CD8-positive, alpha-beta memory T cell (primary cell): ENCODE data around the gene ALG5. TPM values are rescaled to one million over a fixed set of nuclear protein-coding genes. Genes with fewer than 3 reads are reported as not detected.

Experiments used
- CTCF ChIA-PET: fragments of 350-600 bp; sonication (Branson Sonifier 250); formaldehyde crosslinking; loops from one replicate; lab custom pipeline; 2021; ENCODE audit warnings: antibody characterized with exemption; lab: Charles Lee
- POLR2A ChIA-PET: fragments of 350-600 bp; sonication (Branson Sonifier 250); formaldehyde crosslinking; loops from one replicate; lab custom pipeline; 2021; ENCODE audit warnings: antibody characterized with exemption; lab: Charles Lee
- DNase-seq, 5 donors: peaks; one replicate each; pipeline versions ENCODE4 v3.0.0 to v3.0.0-alpha.2; 2020 to 2022; ENCODE audit warnings: mixed read lengths in 1 of 5
- H3K27ac ChIP-seq: one replicate; pipeline ENCODE4 v1.7.0; 2013; ENCODE audit warnings: low read depth, mild to moderate bottlenecking, low read length, moderate library complexity
- H3K27me3 ChIP-seq: 2 replicates; pipeline ENCODE4 v1.7.0; 2013; ENCODE audit warnings: low read length, mild to moderate bottlenecking; ENCODE audit not compliant: insufficient read depth, poor library complexity, severe bottlenecking
- H3K36me3 ChIP-seq: 2 replicates; pipeline ENCODE4 v1.7.0; 2013; ENCODE audit warnings: mild to moderate bottlenecking, low read length, moderate library complexity; ENCODE audit not compliant: insufficient read depth
- H3K4me1 ChIP-seq: 2 replicates; pipeline ENCODE4 v1.7.0; 2013; ENCODE audit warnings: mild to moderate bottlenecking, low read length, moderate library complexity; ENCODE audit not compliant: insufficient read depth
- H3K4me3 ChIP-seq: 2 replicates; pipeline ENCODE4 v1.7.0; 2013; ENCODE audit warnings: mild to moderate bottlenecking, low read length
- H3K9me3 ChIP-seq: 2 replicates; pipeline ENCODE4 v1.7.0; 2013; ENCODE audit warnings: mild to moderate bottlenecking, low read length
- H3K27ac Mint-ChIP-seq, 8 donors: one replicate each; pipeline ENCODE4 v1.8.0; 2020 to 2021; ENCODE audit warnings: mixed read lengths in 8 of 8, mild to moderate bottlenecking in 6 of 8, inconsistent platforms in 3 of 8, moderate library complexity in 3 of 8
- H3K27me3 Mint-ChIP-seq, 2 donors: one replicate each; pipeline ENCODE4 v1.8.0; 2020 to 2021; ENCODE audit warnings: mixed read lengths in 2 of 2, mild to moderate bottlenecking in 1 of 2, moderate library complexity in 1 of 2
- H3K36me3 Mint-ChIP-seq, 3 donors: one replicate each; pipeline ENCODE4 v1.8.0; 2020 to 2021; ENCODE audit warnings: mixed read lengths in 3 of 3, inconsistent platforms in 1 of 3, mild to moderate bottlenecking in 1 of 3
- H3K4me1 Mint-ChIP-seq, 3 donors: one replicate each; pipeline ENCODE4 v1.8.0; 2020 to 2021; ENCODE audit warnings: mixed read lengths in 3 of 3, inconsistent platforms in 1 of 3, mild to moderate bottlenecking in 1 of 3
- H3K4me3 Mint-ChIP-seq, 7 donors: one replicate each; pipeline ENCODE4 v1.8.0; 2020 to 2021; ENCODE audit warnings: mixed read lengths in 7 of 7, mild to moderate bottlenecking in 6 of 7, moderate library complexity in 4 of 7, inconsistent platforms in 2 of 7
- H3K9me3 Mint-ChIP-seq, 5 donors: one replicate each; pipeline ENCODE4 v1.8.0; 2020 to 2022; ENCODE audit warnings: mixed read lengths in 5 of 5, mild to moderate bottlenecking in 3 of 5, moderate library complexity in 2 of 5, inconsistent platforms in 1 of 5
- polyA plus RNA-seq: library from polyadenylated mRNA; unstranded; fragments of 300-500 nt; fragmentation: Illumina TruSeq; gene quantifications from one replicate; pipeline ENCODE4 v1.2.3, GENCODE V29; 2021
- total RNA-seq, 2 experiments: library from RNA; stranded (reverse); gene quantifications; one replicate each; pipeline ENCODE4 v1.2.3, GENCODE V29; 2021

The ALG5 gene
- total and polyA plus RNA-seq, 3 experiments from 2014 or later, result 46.0 to 85.0 (median 47.9) TPM

DNA sequence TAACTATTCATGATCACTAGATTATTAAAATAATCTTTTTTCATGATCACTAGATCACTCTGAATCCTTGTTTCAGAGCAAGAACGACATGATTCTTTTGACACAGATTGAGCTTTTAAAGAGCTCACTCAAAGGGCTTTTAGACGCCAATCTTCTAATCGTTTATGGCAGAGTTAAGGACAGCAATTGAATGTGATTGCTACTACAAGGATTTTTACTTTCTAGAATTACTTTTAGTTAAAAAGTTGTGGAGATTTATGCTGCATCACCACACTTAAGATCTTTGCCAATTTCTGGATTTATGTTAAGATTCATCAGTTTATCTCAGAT, 2.7 kb upstream of the ALG5 start:
- Histone ChIP-seq H3K4me3 (no peak overlapping the region), H3K4me1 (peaks cover 22% of the 10 kb centered on the region), H3K27me3 (no peaks in the 10 kb centered on the region), H3K36me3 (peaks cover 19% of the 10 kb centered on the region), H3K9me3 (no peaks in the 10 kb centered on the region), H3K27ac (no peak overlapping the region)
- Mint-ChIP-seq H3K9me3 (peaks cover 0 to 7% (median 0%) of the 10 kb centered on the region in 5 donors), H3K4me1 (peaks cover 35 to 38% (median 36%) of the 10 kb centered on the region in 3 donors), H3K27ac (peak overlapping the region in 7 of 8 donors; percentile 30 to 100 (median 99)), H3K36me3 (peaks cover 0 to 59% (median 4%) of the 10 kb centered on the region in 3 donors), H3K4me3 (peak overlapping the region; percentile 92 to 100 (median 98)), H3K27me3 (peaks cover 0 to 14% of the 10 kb centered on the region in 2 donors)
- no peak for DNase-seq
- CTCF ChIA-PET, result interaction anchor here (1.3 to 1.7 kb wide), 2 partner anchors 28 to 55 kb away, joined by 3 to 4 read pairs; no protein-coding TSS in a partner anchor
- POLR2A ChIA-PET, result no interaction called here

DNA sequence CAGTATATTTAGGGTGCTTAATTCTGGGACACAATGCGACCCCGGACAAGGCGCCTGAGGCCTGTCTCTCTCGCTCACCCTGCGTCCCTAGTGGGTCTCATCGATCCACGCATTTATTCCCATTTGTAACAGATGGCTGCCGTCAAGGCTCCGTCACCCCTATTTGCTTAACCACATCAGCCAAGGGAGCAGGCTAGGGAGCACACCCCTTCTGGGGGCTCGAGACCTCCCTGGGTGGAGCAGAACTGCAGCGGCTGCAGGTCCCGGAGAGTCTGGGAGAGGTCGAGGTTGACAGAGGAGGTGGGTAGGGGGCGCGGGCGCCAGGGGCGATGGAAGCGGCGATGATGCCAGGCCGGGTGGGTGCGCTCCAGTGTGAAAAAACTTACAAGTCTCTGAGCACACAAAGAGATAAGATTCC, 507 bp downstream of the ALG5 start:
- H3K27ac ChIP-seq, result peak overlapping the region; percentile 95
- CTCF ChIA-PET, result interaction anchor here (1.2 to 2.2 kb wide), 3 partner anchors 13 to 16 kb away, joined by 3 to 11 read pairs (median 6); no protein-coding TSS in a partner anchor
- H3K27ac Mint-ChIP-seq, result peak overlapping the region; percentile 96 to 100 (median 100)
- peaks cover 22% of the 10 kb centered on the region for H3K4me1 ChIP-seq
- H3K4me3 Mint-ChIP-seq, result peak overlapping the region; percentile 92 to 100 (median 98)
- peaks cover 13% of the 10 kb centered on the region for H3K36me3 ChIP-seq
- no peaks in the 10 kb centered on the region for H3K9me3 ChIP-seq
- H3K36me3 Mint-ChIP-seq, result peaks cover 0 to 54% (median 6%) of the 10 kb centered on the region in 3 donors
- peak overlapping the region; percentile 95 for H3K4me3 ChIP-seq
- no peaks in the 10 kb centered on the region for H3K27me3 ChIP-seq
- peaks cover 45 to 49% (median 47%) of the 10 kb centered on the region in 3 donors for H3K4me1 Mint-ChIP-seq
- DNase-seq, result peak in 2 of 5 donors; percentile 3 to 56
- POLR2A ChIA-PET, result interaction anchor here (0.5 kb wide), 1 partner anchor 25 kb away, joined by 3 read pairs; no protein-coding TSS in a partner anchor
- H3K27me3 Mint-ChIP-seq, result peaks cover 0 to 14% of the 10 kb centered on the region in 2 donors
- H3K9me3 Mint-ChIP-seq, result peaks cover 0 to 7% (median 0%) of the 10 kb centered on the region in 5 donors

DNA sequence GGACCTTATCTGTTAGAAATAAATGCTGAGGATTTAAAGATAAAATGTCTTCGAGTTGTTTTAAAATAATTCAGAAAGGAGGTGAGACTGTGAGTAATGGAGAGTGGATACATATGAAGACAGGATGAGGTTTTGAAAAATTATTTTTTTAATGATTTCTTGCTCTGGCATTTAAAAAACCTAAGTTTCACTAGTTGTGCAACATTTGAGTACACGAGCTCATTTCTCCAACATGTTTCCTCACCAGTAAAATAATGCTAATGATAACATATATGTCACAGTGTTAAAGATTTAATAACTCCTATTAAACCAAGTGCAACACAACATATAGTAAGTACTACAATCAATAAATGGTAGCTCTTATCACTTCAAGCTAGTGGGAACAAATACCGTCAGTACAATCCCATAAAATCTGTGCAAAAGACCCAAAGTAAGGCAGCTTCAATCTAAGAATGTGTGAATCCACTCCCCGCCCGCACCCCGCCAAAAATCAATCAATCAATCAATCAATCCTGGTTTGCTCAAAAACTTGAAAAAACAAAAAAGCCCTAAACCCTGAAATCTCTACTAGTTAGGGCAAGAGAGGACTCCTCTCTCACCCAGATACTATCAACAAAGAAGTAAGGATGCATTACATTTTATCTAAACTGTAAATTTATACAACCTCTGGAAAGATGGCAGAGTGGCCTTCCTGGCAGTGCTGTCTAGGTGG, 1.3 kb downstream of the ALG5 start:
- peak overlapping the region; percentile 92 to 100 (median 98) for H3K4me3 Mint-ChIP-seq
- Histone ChIP-seq H3K4me3 (peak overlapping the region; percentile 95), H3K9me3 (no peaks in the 10 kb centered on the region), H3K27me3 (no peaks in the 10 kb centered on the region), H3K36me3 (peaks cover 13% of the 10 kb centered on the region), H3K4me1 (peaks cover 22% of the 10 kb centered on the region), H3K27ac (peak overlapping the region; percentile 95)
- no peak for DNase-seq
- H3K27me3 Mint-ChIP-seq, result peaks cover 0 to 14% of the 10 kb centered on the region in 2 donors
- peaks cover 45 to 49% (median 47%) of the 10 kb centered on the region in 3 donors for H3K4me1 Mint-ChIP-seq
- H3K9me3 Mint-ChIP-seq, result peaks cover 0 to 7% (median 0%) of the 10 kb centered on the region in 5 donors
- POLR2A ChIA-PET, result no interaction called here
- H3K27ac Mint-ChIP-seq, result peak overlapping the region; percentile 90 to 100 (median 100)
- CTCF ChIA-PET, result interaction anchor here (1.2 kb wide), 1 partner anchor 15 kb away, joined by 3 read pairs; no protein-coding TSS in a partner anchor
- peaks cover 0 to 56% (median 11%) of the 10 kb centered on the region in 3 donors for H3K36me3 Mint-ChIP-seq

DNA sequence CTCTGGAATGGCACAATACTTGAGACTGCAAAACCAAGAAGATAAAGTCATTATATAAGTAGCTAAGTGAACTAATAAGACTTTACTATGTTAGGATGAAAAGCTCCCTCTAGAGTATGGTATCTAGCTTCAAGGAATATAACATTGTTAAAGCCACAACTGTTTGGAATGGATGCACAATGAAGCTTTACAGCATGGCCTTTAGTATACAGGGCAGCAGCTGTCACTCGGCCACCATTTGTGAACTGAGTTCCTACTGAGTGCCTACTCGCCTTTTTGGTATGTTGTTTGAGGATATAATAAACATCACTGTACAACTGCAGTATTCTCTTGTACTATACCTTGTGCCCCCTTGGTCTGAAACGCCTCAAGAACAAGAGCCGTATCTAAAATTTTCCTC, 6.8 kb downstream of the ALG5 start:
- H3K27me3 Mint-ChIP-seq, result no peaks in the 10 kb centered on the region
- Histone ChIP-seq H3K4me3 (no peak overlapping the region), H3K9me3 (no peaks in the 10 kb centered on the region), H3K4me1 (peaks cover under 1% of the 10 kb centered on the region), H3K27me3 (no peaks in the 10 kb centered on the region), H3K36me3 (peaks cover 61% of the 10 kb centered on the region), H3K27ac (no peak overlapping the region)
- DNase-seq, result no peak
- H3K4me1 Mint-ChIP-seq, result peaks cover 13 to 22% (median 19%) of the 10 kb centered on the region in 3 donors
- H3K4me3 Mint-ChIP-seq, result peak overlapping the region in 1 of 7 donors; percentile 40
- ChIA-PET POLR2A (no interaction called here), CTCF (no interaction called here)
- no peak overlapping the region for H3K27ac Mint-ChIP-seq
- H3K9me3 Mint-ChIP-seq, result no peaks in the 10 kb centered on the region
- peaks cover 14 to 85% (median 33%) of the 10 kb centered on the region in 3 donors for H3K36me3 Mint-ChIP-seq

DNA sequence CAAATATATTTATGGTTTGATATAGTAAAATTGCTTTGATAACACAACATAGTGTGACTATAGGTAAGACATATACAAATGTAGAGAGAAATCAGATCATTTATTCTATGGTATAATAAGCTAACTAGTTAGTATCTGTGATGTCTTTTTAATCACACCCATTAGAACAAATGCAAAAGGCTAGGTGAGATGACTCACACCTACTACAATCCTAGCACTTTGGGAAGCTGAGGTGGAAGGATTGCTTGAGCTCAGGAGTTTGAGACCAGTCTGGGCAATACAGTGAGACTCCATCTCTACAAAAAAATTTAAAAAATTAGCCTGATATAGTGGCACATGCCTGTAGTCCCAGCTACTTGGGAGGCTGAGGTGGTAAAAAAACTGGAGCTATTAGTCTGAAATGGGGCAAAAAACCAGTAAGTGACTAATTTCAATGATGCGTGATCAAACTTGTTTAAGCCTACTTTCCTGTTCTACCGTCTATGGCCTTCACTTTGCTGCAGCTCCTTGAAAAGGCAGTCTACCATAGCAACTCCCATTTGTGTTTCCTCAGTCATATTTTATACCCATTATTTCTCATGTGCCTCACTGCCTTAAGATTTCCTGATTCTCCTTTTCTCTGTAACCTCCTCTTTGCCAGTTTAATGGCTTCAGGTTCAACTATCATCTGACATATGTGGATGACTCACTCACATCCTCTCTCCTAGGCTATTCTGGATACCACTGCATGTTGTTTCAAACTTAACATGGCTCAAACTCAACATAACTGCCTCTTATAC, 12.5 kb downstream of the ALG5 start:
- ChIA-PET POLR2A (no interaction called here), CTCF (no interaction called here)
- Mint-ChIP-seq H3K9me3 (no peaks in the 10 kb centered on the region), H3K36me3 (peaks cover 21 to 90% (median 29%) of the 10 kb centered on the region in 3 donors), H3K4me1 (peaks cover 0 to 6% (median 5%) of the 10 kb centered on the region in 3 donors), H3K27ac (peak overlapping the region in 1 of 8 donors; percentile 12), H3K4me3 (no peak overlapping the region), H3K27me3 (no peaks in the 10 kb centered on the region)
- Histone ChIP-seq H3K4me1 (no peaks in the 10 kb centered on the region), H3K27ac (no peak overlapping the region), H3K36me3 (peaks cover 58% of the 10 kb centered on the region), H3K27me3 (no peaks in the 10 kb centered on the region), H3K9me3 (no peaks in the 10 kb centered on the region), H3K4me3 (no peak overlapping the region)
- DNase-seq, result no peak

DNA sequence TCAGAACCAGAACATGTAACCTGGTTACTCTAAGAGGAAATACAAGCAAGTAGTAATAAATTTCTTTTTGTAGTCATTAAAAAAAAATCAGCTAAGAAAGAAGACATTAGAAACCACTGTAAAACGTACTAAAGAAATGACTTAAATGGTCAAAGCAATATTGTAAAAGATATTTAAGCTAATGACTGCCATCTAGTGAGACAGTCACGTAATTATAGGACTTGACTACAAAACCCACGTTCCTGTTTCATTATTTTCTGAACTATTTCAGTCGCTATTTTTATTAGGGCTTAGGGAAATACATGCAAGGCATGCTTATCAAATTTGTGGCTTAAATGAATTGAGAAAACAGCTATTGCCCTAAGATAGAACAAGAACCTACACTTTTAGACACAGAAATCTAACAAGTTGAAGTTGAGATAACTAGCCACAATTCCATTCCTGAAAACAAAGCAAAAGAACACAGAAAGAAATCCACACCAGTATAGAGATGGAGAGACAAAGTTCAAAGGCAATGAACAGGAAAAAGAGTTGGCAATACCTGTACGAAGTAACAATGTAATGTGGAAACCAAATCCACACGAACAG, 17.9 kb downstream of the ALG5 start:
- no peak overlapping the region for H3K27ac ChIP-seq
- Mint-ChIP-seq H3K27me3 (no peaks in the 10 kb centered on the region), H3K27ac (peak overlapping the region in 1 of 8 donors; percentile 26), H3K4me1 (peaks cover 0 to 3% (median 0%) of the 10 kb centered on the region in 3 donors), H3K4me3 (no peak overlapping the region), H3K9me3 (no peaks in the 10 kb centered on the region), H3K36me3 (peaks cover 11 to 71% (median 11%) of the 10 kb centered on the region in 3 donors)
- H3K27me3 ChIP-seq, result no peaks in the 10 kb centered on the region
- no peaks in the 10 kb centered on the region for H3K9me3 ChIP-seq
- peaks cover 19% of the 10 kb centered on the region for H3K36me3 ChIP-seq
- no peak for DNase-seq
- H3K4me1 ChIP-seq, result no peaks in the 10 kb centered on the region
- POLR2A ChIA-PET, result no interaction called here
- H3K4me3 ChIP-seq, result no peak overlapping the region
- CTCF ChIA-PET, result interaction anchor here (0.7 to 1.1 kb wide), 3 partner anchors 13 to 18 kb away, joined by 3 read pairs; partner anchors contain the start of gene ALG5

DNA sequence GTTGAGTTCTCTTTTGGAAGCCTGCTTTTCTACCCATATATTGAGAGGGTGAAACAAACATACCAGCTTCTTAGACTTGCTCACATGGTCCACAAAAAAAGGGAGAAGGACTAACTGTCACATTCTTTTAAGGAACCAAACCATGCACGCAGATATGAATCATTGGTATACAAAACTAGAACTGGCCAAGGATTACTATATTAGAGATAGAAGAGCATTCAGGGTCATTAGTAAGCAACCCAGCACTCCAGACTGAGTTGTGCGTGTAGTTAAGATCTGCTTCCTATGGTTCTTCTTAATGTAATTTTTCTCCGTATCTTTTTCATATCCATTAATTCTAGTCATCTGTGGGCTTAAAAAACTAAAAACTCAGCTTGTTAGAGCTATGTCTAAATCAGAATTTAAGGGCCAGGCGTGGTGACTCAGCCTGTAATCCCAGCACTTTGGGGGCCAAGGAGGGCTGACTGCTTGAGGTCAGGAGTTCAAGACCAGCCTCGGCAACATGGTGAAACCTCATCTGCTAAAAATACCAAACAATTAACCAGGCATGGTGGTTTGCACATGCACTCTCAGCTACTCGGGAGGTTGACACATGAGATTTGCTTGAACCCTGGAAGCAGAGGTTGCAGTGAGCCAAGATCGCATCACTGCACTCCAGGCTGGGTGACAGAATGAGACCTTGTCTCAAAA, 19.6 kb downstream of the ALG5 start:
- ChIA-PET POLR2A (interaction anchor here (0.6 kb wide), 1 partner anchor 41 kb away, joined by 3 read pairs; no protein-coding TSS in a partner anchor), CTCF (no interaction called here)
- Histone ChIP-seq H3K4me1 (no peaks in the 10 kb centered on the region), H3K27ac (no peak overlapping the region), H3K9me3 (no peaks in the 10 kb centered on the region), H3K4me3 (no peak overlapping the region), H3K36me3 (peaks cover 16% of the 10 kb centered on the region), H3K27me3 (no peaks in the 10 kb centered on the region)
- peaks cover 0 to 3% (median 3%) of the 10 kb centered on the region in 3 donors for H3K4me1 Mint-ChIP-seq
- no peak for DNase-seq
- no peak overlapping the region for H3K4me3 Mint-ChIP-seq
- peaks cover 13 to 67% (median 17%) of the 10 kb centered on the region in 3 donors for H3K36me3 Mint-ChIP-seq
- peak overlapping the region in 1 of 8 donors; percentile 13 for H3K27ac Mint-ChIP-seq
- peaks cover 0 to 4% (median 0%) of the 10 kb centered on the region in 5 donors for H3K9me3 Mint-ChIP-seq
- H3K27me3 Mint-ChIP-seq, result no peaks in the 10 kb centered on the region
